Spinal cord (tissue), 10 donors: ENCODE data around the gene DTNB. TPM values are rescaled to one million over a fixed set of nuclear protein-coding genes. Genes with fewer than 3 reads are reported as not detected.
A peak's percentile ranks its signal among the peaks of the same experiment; 100 is the strongest.

Source experiments
- DNase-seq, 6 donors: peaks; one replicate each; pipeline versions ENCODE4 v3.0.0 to v3.0.0-alpha.2; 2013 to 2015; ENCODE audit warnings: low spot score in 6 of 6, low read depth in 4 of 6
- H3K27ac ChIP-seq: one replicate; pipeline ENCODE4 v1.5.1; 2013; ENCODE audit warnings: low read depth, low read length, control low read depth
- H3K27me3 ChIP-seq: one replicate; pipeline ENCODE4 v1.6.1; 2013; ENCODE audit warnings: low read length; ENCODE audit not compliant: control insufficient read depth, insufficient read depth
- H3K36me3 ChIP-seq: one replicate; pipeline ENCODE4 v1.6.1; 2013; ENCODE audit warnings: low read length; ENCODE audit not compliant: control insufficient read depth, insufficient read depth
- H3K4me1 ChIP-seq: one replicate; pipeline ENCODE4 v1.6.1; 2013; ENCODE audit warnings: low read length; ENCODE audit not compliant: control insufficient read depth, insufficient read depth
- H3K4me3 ChIP-seq: one replicate; pipeline ENCODE4 v1.5.1; 2013; ENCODE audit warnings: low read depth, low read length, control low read depth
- H3K9me3 ChIP-seq: one replicate; pipeline ENCODE4 v1.6.1; 2013; ENCODE audit warnings: low read length; ENCODE audit not compliant: control insufficient read depth, insufficient read depth
- WGBS: methylation state at CpG from one replicate; pipeline ENCODE4 v1.1.5; 2013; ENCODE audit warnings: missing lambda C conversion rate; ENCODE audit not compliant: insufficient coverage; 5-methylcytosine and 5-hydroxymethylcytosine counted together
- polyA plus RNA-seq, 2 donors: library from polyadenylated mRNA; unstranded; fragments of 120-200 nt; gene quantifications; one replicate each; pipeline ENCODE4 v1.2.1, GENCODE V29; 2013; ENCODE audit not compliant: insufficient read length in 2 of 2
- total RNA-seq, 2 donors: library from RNA; depleted of rRNA in 1 of 2; stranded (reverse); fragments of 120-200 nt in 1 of 2; fragments of >200 nt in 1 of 2; gene quantifications; one replicate each; pipeline versions ENCODE4 v1.2.3 to v1.2.4, GENCODE V29; 2013 to 2014
- donor health status: healthy.

DTNB gene
- total and polyA plus RNA-seq, 4 donors, result 21.1 to 50.8 (median 34.5) TPM

DNA sequence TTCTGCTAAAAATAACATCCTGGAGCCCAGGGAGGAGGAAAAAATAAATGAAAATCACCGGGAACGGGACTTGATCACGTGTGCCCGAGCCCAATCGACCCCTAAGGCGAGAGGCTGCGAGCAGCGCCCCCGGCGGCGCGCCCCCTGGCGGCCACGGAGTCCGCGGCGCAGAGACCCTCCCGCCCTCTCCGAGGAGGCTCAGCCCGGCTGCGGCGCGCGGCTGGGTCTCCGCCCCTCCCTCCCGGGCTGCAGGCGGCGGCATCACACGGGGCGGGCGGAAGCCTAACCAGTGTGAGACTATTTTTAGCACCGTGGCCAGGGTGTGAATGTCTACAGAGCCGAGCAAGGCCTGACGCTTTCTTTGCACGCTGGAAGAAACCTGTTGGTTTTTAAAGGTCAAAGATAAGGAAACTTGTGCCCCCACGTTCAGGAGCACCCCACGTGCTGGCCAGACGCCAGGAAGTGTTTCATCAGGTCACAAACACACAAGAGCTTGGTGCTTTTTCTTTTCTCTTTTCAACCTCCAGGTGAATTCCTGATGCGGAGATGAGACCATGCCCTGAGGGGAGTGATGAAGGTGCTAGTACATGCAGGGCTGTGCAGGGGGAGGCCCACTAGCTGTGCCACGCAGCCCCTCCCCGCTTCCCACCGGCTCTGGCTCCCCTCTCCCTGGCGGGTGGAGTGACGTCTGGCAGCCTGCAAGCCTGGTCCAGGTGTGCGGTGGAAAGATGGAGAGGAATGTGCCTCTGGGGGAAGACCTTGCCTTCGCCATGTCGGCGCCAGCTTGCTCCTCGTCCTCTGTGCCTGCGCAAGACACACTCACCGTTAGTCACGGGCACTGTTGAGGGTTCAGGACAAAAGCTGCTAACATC, 296.4 kb downstream of the DTNB start:
- WGBS, result 10% methylated on average over 45 of the region's 52 CpGs
- no peaks in the 10 kb centered on the region for H3K9me3 ChIP-seq
- H3K4me1 ChIP-seq, result peaks cover 52% of the 10 kb centered on the region
- H3K4me3 ChIP-seq, result peak overlapping the region; percentile 11
- peak overlapping the region; percentile 40 for H3K27ac ChIP-seq
- peaks cover 27% of the 10 kb centered on the region for H3K36me3 ChIP-seq
- peak in 5 of 6 donors; percentile 48 to 91 (median 62) for DNase-seq
- no peaks in the 10 kb centered on the region for H3K27me3 ChIP-seq

DNA sequence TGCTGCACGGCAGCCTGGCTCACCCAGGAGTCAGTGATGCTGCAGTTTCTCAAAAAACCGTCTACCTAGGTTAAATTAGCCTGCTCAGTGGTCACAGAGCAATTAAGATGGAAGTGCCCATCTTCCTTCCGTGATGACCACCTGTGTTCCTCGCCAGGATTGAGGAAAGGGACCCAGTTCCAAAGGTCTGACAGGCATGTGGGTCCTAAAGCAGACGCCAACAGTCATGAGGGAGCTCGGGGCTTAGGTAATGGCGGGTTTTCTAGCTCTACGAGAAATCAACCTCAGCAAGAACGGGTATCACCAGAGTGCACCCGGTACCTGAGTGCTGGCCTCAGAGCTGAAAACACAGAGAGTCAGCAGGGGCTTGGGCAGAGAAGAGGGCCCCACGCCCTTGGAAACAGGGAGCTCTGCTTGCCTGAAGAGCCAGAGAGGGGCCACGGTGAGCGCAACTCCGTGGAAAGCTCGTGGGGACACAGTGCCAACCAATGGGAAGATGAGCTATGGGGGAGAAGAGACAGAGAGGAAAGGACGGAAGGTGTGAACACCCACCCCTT, 297.3 kb downstream of the DTNB start:
- Histone ChIP-seq H3K4me3 (no peak overlapping the region), H3K27ac (no peak overlapping the region), H3K27me3 (no peaks in the 10 kb centered on the region), H3K9me3 (no peaks in the 10 kb centered on the region), H3K4me1 (peaks cover 53% of the 10 kb centered on the region), H3K36me3 (peaks cover 24% of the 10 kb centered on the region)
- WGBS, result 82% methylated on average over 11 of the region's 16 CpGs
- DNase-seq, result no peak

DNA sequence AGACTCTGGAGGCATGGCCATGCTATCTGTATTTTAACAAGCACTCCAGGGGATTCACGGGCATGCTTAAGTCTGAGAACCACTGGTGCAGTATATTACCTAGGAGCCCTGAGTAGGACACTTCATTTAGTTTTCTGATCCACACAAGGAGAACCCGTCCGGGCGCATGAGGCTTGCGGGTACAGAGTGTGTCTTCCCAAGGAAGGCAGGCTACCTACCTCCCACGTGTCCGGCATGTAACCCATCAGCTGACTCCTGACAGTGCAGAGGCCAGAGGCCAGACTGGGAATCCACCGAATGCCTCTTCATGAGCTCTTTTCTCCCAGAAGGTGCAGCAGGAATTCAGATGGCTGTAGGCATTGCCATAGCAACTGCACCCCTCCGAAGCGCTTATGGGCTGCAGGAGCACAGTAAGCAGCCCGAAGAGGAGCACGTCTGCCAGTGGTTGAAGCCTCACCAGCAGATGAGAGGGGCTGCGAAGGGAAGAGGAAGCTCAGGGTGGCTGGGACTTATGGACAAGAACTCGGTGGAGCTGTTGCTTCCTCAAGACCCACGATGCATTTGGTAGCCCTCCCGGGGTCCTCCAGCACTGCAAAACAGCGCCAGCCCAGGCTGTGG, 297.9 kb downstream of the DTNB start:
- Histone ChIP-seq H3K4me3 (no peak overlapping the region), H3K4me1 (peaks cover 49% of the 10 kb centered on the region), H3K27ac (no peak overlapping the region), H3K36me3 (peaks cover 19% of the 10 kb centered on the region), H3K27me3 (no peaks in the 10 kb centered on the region), H3K9me3 (no peaks in the 10 kb centered on the region)
- 47% methylated on average over 14 of the region's 17 CpGs for WGBS
- DNase-seq, result peak in 1 of 6 donors; percentile 64

DNA sequence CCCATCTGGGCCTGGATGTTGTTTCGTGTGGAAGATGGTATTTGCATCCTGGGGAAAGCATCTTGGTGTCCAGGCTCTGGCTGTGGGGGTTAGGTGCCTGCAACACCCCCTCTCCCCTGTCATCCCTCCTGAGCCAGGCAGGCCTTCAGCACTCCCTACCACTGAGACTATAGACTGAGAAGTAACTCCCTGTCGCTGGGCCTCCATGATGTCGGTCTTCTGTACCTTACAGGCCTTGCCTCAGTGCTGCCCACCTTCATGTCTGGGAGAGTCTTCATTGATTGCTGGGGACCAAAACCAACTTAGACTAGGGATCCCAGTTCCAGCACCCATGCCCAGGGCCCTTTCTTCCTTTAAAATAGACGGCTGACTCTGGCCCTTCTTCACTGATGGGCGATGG, 298.6 kb downstream of the DTNB start:
- Histone ChIP-seq H3K4me3 (no peak overlapping the region), H3K27ac (no peak overlapping the region), H3K36me3 (peaks cover 19% of the 10 kb centered on the region), H3K9me3 (no peaks in the 10 kb centered on the region), H3K27me3 (no peaks in the 10 kb centered on the region), H3K4me1 (peaks cover 49% of the 10 kb centered on the region)
- WGBS, result 96% methylated on average over 4 of the region's 5 CpGs
- DNase-seq, result no peak

DNA sequence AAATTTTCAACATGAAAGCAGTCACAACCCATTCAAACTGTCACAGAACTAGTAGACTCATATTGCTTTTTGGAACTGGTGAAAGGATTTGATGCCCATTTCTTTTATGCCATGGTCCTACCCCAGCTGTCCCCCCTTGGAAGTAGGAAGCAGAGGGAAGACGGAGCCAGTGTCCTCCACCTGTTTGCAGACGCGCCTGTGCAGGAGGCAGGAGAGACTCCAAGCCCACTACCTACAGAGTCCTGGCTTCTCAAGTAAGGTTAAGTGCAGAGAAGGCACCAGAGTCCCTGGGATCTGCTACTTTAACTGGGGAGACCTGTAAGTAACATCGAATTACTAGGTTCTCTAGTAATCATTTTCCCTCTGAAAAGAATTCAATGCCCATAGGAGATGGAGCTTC, 299.0 kb downstream of the DTNB start:
- Histone ChIP-seq H3K4me3 (no peak overlapping the region), H3K27ac (no peak overlapping the region), H3K9me3 (no peaks in the 10 kb centered on the region), H3K36me3 (peaks cover 19% of the 10 kb centered on the region), H3K27me3 (no peaks in the 10 kb centered on the region), H3K4me1 (peaks cover 49% of the 10 kb centered on the region)
- no peak for DNase-seq
- WGBS, result 95% methylated on average over 3 of the region's 4 CpGs

DNA sequence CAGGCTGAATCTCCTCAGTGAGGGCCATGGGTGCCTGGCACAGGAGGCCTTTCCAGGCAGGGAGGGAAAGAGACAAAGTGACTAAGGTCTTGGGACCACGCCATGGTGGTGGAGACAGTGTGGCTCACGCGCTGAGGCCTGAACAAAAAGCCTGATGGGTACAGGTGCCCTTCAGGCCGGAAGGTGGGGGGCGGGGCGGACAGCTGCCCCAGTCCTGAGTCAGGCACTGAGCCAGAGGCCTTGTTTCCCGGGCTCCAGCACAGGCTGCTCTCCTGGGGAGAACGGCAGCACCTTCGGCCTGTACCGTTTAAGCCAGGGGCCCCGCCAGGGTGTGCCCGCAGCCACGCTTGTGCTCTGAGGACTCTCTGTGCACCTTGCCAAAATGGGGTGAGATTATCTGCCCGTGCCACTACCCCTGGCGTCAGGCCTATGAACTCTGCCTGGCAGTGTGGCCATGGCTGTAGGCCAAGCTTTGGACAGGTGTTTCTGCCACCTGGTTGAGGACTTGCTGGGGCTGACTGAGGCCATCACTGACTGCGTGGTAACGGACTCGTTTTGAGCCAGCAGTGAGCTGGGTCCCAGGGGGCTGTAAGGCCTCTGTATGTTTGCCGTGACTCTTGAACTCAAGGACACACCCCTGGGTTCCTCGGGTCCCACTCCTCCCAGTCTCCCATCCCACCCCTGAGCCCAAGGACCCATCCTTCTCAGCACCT, 300.0 kb downstream of the DTNB start:
- Histone ChIP-seq H3K4me3 (no peak overlapping the region), H3K27me3 (no peaks in the 10 kb centered on the region), H3K27ac (no peak overlapping the region), H3K4me1 (peaks cover 53% of the 10 kb centered on the region), H3K9me3 (no peaks in the 10 kb centered on the region), H3K36me3 (peaks cover 15% of the 10 kb centered on the region)
- DNase-seq, result no peak
- 78% methylated on average over 20 of the region's 20 CpGs for WGBS

DNA sequence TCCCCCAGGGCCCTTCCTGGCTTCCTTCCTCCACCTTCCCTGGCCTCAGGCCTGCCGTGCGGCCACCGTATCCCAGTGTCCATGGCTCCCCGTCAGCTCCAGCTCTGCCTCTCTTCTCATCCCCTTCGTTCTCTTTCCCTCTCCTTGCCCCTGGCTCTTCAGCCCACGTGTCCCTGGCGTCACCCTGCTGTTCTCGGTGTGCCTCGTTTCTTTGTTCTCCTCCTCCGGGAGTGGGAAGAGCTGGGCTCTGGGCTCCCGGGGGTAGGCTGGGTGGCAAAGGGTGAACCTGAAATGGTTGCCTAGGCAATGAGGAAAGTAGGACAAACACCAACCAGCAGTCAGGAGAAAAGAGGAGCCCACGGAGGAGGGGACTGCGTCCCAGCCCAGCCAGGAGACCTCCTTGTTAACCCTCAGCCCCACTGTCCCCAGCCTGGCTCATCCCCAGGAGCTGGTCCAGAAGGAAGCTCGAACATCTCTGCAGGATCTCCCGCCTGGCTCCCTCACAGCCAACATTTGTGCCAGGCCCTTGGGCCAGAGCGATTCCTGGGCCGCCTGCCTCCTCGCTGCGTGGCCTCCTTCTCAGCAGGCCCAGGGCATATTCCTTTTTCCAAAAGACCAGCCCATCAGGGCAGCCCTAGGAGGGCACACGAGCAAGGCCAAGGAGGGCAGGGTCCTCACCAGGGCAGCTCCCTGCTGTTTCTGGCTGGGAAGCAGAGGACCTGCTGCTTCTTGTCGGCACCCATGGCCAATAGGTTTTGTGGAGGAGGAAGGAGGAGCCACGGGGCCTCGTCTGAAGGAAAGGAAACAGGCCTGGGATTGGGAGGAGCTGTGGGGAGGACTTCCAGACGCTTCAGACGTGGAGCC, 300.7 kb downstream of the DTNB start:
- 52% methylated on average over 18 of the region's 25 CpGs for WGBS
- Histone ChIP-seq H3K9me3 (no peaks in the 10 kb centered on the region), H3K36me3 (peaks cover 12% of the 10 kb centered on the region), H3K4me1 (peaks cover 52% of the 10 kb centered on the region), H3K4me3 (no peak overlapping the region), H3K27me3 (no peaks in the 10 kb centered on the region), H3K27ac (no peak overlapping the region)
- peak in 2 of 6 donors; percentile 43 to 46 for DNase-seq

DNA sequence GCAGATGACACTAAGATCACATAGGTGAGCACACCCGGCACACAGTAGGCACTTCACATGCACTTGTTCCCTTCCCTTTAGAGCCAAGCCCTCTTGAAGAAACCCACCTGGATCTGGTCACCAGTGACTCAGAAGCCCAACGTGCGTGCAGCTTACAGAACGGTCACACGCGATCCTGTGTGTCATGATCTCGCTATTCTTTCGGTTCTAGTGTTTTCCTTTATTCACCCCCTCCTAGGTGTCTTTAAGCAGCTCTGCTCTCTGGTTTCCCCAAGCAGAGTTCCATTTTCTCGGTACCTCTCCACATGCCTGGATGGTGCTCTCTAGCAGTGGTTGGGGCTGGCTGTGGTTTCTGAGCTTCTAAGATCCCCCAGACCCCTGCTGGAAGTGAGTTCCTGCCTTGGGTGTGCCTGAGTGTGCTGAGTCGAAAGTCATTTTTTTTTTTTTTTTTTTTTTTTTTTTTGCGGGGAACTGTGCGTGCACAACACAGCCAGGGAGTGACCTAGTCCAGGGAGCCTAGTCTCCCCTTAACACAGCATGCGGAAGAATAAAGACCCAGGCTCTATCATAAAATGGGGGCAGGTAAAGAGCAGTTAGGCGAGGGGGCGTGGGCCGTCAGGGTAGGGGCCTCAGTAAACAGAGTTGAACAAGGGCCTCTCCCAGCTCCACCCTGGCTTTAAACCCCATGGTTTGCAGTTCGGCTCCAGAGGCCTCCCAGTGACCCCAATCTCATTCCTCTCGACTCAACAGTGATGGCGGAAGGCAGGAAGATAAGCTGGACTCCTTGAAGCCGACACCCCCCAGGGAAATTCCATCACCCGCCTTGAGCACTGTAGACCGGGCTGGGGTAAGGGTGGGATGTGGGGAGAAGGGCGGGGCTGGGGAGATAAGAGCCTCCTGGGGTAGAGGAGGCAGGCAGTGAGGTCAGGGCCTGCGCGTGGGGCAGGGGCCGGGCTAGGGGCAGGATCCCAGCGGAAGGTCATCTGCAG, 301.8 kb downstream of the DTNB start:
- Histone ChIP-seq H3K36me3 (peaks cover 12% of the 10 kb centered on the region), H3K27me3 (no peaks in the 10 kb centered on the region), H3K9me3 (no peaks in the 10 kb centered on the region), H3K4me1 (peaks cover 46% of the 10 kb centered on the region), H3K4me3 (no peak overlapping the region), H3K27ac (no peak overlapping the region)
- WGBS, result 91% methylated on average over 17 of the region's 27 CpGs
- no peak for DNase-seq
